ENCODE measurements around the gene UGT1A3. TPM values are rescaled to one million over a fixed set of nuclear protein-coding genes. Genes with fewer than 3 reads are reported as not detected.

The UGT1A3 gene
- total RNA-seq, 1 experiment from 2014 or later = not detected

DNA sequence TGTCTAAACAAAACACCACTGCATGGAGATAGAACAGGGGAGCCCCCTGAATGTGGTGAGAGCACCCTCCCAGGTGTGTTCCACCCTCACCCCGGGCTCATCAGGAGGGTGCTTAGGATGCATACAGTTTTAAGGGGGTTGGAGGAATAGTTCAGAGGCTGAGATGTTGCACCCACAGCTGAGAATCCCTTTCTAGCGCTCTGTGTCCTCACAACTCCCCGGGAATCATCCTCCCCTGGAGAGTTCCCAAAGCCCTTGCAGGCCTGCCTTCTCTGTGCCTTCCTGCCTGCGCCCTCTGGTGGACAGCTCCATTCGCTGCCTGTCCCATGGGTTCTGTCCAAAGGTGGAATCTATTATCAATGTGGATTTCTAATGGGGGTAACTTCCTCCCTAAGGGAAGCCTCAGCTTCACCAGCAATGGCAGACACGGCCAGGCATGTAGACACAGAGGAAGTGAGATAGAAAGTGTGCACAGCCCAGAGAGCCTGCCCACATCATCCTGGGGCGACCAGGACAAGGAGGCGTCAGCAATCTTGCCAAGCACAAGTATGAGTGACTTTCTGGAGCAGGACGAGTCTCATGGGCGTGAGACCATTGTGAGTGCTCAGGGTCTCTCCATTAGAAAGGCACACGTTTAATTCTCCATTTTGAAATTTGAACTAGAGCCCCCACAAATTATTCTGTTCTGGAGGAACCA is 17.4 kb upstream of the UGT1A3 start:
- TF ChIP-seq, protein P1, sequence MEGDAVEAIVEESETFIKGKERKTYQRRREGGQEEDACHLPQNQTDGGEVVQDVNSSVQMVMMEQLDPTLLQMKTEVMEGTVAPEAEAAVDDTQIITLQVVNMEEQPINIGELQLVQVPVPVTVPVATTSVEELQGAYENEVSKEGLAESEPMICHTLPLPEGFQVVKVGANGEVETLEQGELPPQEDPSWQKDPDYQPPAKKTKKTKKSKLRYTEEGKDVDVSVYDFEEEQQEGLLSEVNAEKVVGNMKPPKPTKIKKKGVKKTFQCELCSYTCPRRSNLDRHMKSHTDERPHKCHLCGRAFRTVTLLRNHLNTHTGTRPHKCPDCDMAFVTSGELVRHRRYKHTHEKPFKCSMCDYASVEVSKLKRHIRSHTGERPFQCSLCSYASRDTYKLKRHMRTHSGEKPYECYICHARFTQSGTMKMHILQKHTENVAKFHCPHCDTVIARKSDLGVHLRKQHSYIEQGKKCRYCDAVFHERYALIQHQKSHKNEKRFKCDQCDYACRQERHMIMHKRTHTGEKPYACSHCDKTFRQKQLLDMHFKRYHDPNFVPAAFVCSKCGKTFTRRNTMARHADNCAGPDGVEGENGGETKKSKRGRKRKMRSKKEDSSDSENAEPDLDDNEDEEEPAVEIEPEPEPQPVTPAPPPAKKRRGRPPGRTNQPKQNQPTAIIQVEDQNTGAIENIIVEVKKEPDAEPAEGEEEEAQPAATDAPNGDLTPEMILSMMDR (conservative IDR thresholded peaks at IDR 0.05; ENCODE audit: low read depth, low read length) = peak; percentile 98
- no peak for TF ChIP-seq EZH2 (IDR thresholded peaks at IDR 0.05; ENCODE audit: borderline replicate concordance, low read depth, low read length, poor library complexity, severe bottlenecking)
- peaks cover 16% of the 10 kb centered on the region for H3K4me1 ChIP-seq (ENCODE audit: insufficient read depth, low read length, poor library complexity, severe bottlenecking)
- BruUV-seq (replicated peaks) = no TSS peak
- POLR2A ChIA-PET (ENCODE audit: low non-redundant PET) = no interaction called here
- H3K27me3 ChIP-seq (replicated peaks; ENCODE audit: insufficient read depth, low read depth, low read length, poor library complexity) = no peaks in the 10 kb centered on the region
- peak; percentile 90 for DNase-seq (ENCODE audit: low spot score)
- CTCF ChIA-PET = interaction anchor here (1.1 kb wide), 1 partner anchor 262 kb away, joined by 4 read pairs; no protein-coding TSS in a partner anchor
- no peaks in the 10 kb centered on the region for H3K36me3 ChIP-seq (ENCODE audit: insufficient read depth, low read length, poor library complexity, severe bottlenecking)
- H3K27ac ChIP-seq (ENCODE audit: low read depth, low read length, poor library complexity, severe bottlenecking) = no peak overlapping the region
- H3K9me3 ChIP-seq (ENCODE audit: low read depth, low read length, poor library complexity, severe bottlenecking) = no peaks in the 10 kb centered on the region
- H3K4me3 ChIP-seq (ENCODE audit: low read depth, low read length, poor library complexity, severe bottlenecking) = no peak overlapping the region
- intact Hi-C loops (cut with micrococcal nuclease; ENCODE audit: unreplicated experiment) = loop anchor here (1.0 kb wide), 1 partner anchor 262 kb away; no protein-coding TSS in a partner anchor

DNA sequence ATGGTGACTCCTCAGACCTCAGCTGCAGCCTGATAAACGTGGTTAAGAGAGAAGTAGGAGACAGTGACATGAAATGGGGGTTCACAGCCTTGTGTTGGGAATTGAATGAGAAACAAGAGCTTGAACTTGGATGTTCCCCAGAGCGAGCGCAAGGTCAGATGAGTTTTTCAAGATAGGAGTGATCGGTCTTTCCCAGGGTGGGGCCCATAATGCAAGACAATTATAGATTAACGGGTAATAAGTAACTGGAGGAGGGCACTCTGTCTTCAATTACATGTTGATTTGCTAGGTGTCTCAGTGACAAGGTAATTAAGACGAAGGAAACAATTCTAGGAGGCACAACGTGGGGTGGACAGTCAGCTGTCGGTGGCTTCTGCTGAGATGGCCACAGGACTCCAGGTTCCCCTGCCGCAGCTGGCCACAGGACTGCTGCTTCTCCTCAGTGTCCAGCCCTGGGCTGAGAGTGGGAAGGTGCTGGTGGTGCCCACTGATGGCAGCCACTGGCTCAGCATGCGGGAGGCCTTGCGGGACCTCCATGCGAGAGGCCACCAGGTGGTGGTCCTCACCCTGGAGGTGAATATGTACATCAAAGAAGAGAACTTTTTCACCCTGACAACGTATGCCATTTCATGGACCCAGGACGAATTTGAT is 16.1 kb upstream of the UGT1A3 start, which contains the start of gene UGT1A5:
Gene UGT1A5 (plus strand): TSS at position 297 of the 651 bp plus-strand sequence. CDS start 85 bp downstream, at position 382.
- Histone ChIP-seq H3K36me3 (ENCODE audit: insufficient read depth, low read length, poor library complexity, severe bottlenecking) (no peaks in the 10 kb centered on the region), H3K27ac (ENCODE audit: low read depth, low read length, poor library complexity, severe bottlenecking) (no peak within 1 kb of the TSS), H3K4me1 (ENCODE audit: insufficient read depth, low read length, poor library complexity, severe bottlenecking) (peaks cover 16% of the 10 kb centered on the region), H3K9me3 (ENCODE audit: low read depth, low read length, poor library complexity, severe bottlenecking) (no peaks in the 10 kb centered on the region), H3K4me3 (ENCODE audit: low read depth, low read length, poor library complexity, severe bottlenecking) (no peak within 1 kb of the TSS), H3K27me3 (replicated peaks; ENCODE audit: insufficient read depth, low read depth, low read length, poor library complexity) (no peaks in the 10 kb centered on the region)
- DNase-seq (ENCODE audit: low spot score) = no peak
- CTCF ChIA-PET = interaction anchor here (1.1 kb wide), 1 partner anchor 264 kb away, joined by 4 read pairs; no protein-coding TSS in a partner anchor
- TF ChIP-seq, protein P1 (conservative IDR thresholded peaks at IDR 0.05; ENCODE audit: low read depth, low read length) = no peak
- TF ChIP-seq EZH2 (IDR thresholded peaks at IDR 0.05; ENCODE audit: borderline replicate concordance, low read depth, low read length, poor library complexity, severe bottlenecking) = no peak
- POLR2A ChIA-PET (ENCODE audit: low non-redundant PET) = no interaction called here
- intact Hi-C loops (cut with micrococcal nuclease; ENCODE audit: unreplicated experiment) = no loop called here
- no TSS peak for BruUV-seq (replicated peaks)

DNA sequence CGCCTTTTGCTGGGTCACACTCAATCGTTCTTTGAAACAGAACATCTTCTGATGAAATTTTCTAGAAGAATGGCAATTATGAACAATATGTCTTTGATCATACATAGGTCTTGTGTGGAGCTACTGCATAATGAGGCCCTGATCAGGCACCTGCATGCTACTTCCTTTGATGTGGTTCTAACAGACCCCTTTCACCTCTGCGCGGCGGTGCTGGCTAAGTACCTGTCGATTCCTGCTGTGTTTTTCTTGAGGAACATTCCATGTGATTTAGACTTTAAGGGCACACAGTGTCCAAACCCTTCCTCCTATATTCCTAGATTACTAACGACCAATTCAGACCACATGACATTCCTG is 15.6 kb upstream of the UGT1A3 start:
- intact Hi-C loops (cut with micrococcal nuclease; ENCODE audit: unreplicated experiment) = no loop called here
- Histone ChIP-seq H3K4me3 (ENCODE audit: low read depth, low read length, poor library complexity, severe bottlenecking) (no peak overlapping the region), H3K9me3 (ENCODE audit: low read depth, low read length, poor library complexity, severe bottlenecking) (no peaks in the 10 kb centered on the region), H3K27me3 (replicated peaks; ENCODE audit: insufficient read depth, low read depth, low read length, poor library complexity) (no peaks in the 10 kb centered on the region), H3K27ac (ENCODE audit: low read depth, low read length, poor library complexity, severe bottlenecking) (no peak overlapping the region), H3K4me1 (ENCODE audit: insufficient read depth, low read length, poor library complexity, severe bottlenecking) (peaks cover 12% of the 10 kb centered on the region), H3K36me3 (ENCODE audit: insufficient read depth, low read length, poor library complexity, severe bottlenecking) (no peaks in the 10 kb centered on the region)
- no TSS peak for BruUV-seq (replicated peaks)
- no peak for DNase-seq (ENCODE audit: low spot score)
- ChIA-PET POLR2A (ENCODE audit: low non-redundant PET) (no interaction called here), CTCF (no interaction called here)
- TF ChIP-seq, protein P1 (conservative IDR thresholded peaks at IDR 0.05; ENCODE audit: low read depth, low read length) = no peak
- no peak for TF ChIP-seq EZH2 (IDR thresholded peaks at IDR 0.05; ENCODE audit: borderline replicate concordance, low read depth, low read length, poor library complexity, severe bottlenecking)

Data from A673 (cell line).